ENCODE data around the gene NFKB2. TPM values are rescaled to one million over a fixed set of nuclear protein-coding genes. Genes with fewer than 3 reads are reported as not detected.

NFKB2 gene
- total RNA-seq, 1 donor from 2014 or later, result 15.1 TPM

DNA sequence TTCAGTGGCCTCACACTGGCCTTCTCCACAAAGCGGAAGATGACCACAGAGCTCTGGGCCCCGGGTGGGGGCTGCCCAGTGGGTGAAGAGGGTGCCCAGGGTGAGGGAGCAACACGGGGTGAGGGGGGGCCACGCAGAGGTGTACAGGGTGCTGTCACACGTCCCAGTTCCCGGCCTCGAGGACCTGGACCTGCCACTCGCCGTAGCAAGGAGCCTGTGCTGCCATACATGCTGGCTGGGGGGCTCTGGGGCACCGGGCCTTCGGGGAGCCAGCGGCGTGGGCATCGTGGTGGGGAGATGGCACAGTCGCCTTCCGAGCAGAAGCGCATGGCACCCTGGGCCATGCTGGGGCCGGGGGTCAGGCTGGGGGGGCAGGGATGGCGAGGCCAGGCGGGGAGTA lies 21.2 kb downstream of the NFKB2 start:
- ATAC-seq, result no peak
- peak; percentile 67 for DNase-seq (ENCODE audit: missing footprints)
- intact Hi-C loops (cut with DNase I), result no loop called here

DNA sequence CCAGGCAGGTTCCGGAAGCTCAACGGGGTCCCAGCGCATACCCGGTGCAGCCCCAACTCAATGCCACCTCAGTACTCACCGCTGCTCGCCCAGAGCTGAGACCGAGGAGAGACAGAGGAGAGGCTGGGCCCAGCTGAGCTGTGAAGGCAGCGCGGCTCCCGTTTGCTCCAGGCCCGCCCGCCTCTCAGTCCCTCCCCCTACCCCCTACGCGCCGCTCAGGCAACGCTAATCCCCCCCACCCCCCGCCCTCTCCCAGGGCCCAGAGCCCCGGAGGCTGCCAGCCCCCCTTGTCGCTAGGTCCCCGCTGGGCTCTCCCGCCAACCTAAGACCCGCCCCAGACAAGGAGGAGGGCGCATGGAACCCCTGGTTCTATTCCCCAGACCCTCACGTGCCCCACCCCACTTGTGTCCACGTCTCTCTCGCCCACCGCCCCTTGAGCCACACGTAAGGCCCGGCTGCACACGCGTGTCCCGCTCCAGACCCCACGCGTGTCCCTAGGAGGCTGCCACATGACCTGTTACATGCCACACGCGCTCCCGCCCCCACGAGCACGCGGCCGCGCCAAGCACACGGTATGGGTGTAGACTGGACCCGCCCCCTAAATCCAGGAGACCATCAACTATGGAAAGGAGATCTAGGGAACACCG lies 23.2 kb downstream of the NFKB2 start, which contains the start of gene PSD:
Gene PSD, minus strand, starts transcription at position 164 of the 647 bp plus-strand sequence. CDS start 1,747 bp downstream, outside the sequence.
- intact Hi-C loops (cut with DNase I), result no loop called here
- ATAC-seq (no peak), DNase-seq (ENCODE audit: missing footprints) (no peak)

DNA sequence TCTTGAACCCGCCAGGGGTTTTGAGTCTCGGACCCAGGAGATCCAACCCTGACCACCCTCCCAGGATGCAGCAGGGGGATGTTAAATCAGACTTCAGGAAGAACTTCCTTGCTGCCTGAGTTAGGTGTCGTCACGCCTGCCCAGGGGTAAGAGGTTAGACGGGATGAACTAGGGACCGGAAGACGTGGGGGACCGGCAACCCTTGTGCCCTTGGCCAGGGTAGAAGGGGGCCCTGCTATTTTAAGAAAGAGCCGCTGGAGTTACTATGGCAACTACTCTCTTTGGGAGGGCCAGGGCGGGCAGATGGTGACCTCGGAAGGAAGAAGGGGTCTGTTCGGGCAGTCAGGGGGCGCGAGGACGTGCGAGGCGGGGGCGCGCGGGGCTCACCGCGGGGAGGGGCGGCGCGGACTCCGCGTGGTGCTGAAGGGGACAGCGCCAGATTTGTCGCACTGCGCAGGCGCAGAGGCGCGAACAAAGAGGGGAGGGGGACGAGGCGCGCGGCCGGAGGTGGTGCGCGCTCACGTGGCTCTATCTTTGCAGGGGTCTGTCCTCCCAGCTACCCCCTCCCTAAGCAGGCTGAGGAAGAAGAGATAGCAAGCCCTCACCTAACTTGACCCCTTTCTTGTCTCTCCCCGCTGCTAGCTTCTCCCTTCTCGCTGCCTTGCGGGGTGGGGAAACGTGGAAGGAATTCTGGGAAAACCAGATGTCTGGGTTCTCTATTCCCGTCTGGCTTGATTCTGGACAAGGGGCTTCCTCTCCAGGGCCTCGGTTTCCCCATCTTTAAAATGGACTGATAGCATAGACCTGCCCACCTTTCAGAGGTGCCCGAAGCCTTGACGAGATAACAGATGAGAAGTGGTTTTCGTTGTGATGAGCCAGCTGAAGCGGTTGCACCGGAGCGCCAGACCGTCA lies 24.0 kb downstream of the NFKB2 start:
- intact Hi-C loops (cut with DNase I), result loop anchor here (2.0 kb wide), 1 partner anchor 25 kb away; the partner anchor contains the start of gene NFKB2
- DNase-seq (ENCODE audit: missing footprints) (no peak), ATAC-seq (no peak)

DNA sequence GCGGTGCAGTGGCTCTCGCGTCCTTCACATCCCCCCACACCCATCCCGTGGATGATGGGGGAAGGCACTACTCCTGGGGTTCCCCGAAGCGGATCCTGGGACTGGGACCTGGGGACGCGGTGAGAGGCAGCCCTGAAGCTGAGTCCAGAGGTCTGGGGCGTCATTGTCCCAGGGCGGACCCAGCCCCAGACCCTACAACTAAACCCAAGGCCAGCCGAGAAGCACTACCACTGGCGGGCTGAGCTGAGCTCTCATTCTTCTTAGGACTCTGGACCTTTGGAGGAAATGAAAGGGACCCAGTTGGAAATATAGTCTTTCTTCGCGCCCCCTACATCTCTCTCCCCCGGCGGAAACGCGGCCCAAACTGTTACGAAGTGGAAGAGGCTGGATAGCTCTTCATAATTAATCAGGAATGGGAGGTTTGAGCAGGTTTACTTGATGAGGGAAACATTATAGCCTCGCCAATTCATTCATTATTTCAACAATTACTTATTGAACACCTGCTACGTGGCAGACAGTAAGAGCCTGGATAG lies 24.7 kb downstream of the NFKB2 start:
- DNase-seq (ENCODE audit: missing footprints) (no peak), ATAC-seq (no peak)
- intact Hi-C loops (cut with DNase I), result loop anchor here (2.0 kb wide), 1 partner anchor 25 kb away; the partner anchor contains the start of gene NFKB2

DNA sequence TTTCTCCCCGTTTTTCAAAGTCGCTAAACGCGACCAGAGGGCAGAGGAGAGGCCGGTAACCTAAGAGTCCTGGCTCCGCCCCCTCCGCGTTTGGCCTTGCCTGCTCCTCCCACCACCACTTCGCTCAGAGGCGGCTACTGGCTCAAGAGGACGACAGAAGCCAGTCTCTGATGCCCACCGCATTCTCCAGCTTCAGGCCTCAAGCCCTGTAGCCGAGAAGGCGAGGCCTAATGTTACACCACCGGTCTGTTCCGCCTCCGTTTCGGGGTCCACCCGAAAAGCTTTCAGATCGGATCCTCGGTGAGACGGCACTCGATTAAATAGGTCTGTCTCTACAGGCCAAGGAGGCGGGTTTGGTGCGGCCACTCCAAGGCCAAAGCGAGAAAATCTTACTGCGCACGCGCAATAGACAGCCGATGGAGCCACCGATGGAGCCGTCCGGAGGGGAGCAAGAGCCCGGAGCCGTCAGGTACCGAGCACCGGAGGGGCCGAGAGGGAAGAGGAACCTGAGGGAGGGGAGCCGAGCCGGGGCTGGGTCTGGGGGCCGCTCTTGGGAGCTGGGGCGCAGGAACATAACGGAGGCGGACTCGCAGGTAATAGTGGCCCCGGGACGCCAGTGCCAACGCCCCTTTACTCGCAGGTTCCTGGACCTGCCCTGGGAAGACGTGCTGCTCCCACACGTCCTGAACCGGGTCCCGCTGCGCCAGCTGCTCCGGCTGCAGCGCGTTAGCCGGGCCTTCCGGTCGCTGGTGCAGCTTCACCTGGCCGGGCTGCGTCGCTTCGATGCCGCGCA lies 25.4 kb downstream of the NFKB2 start, which contains the start of gene FBXL15:
Gene FBXL15, plus strand, starts transcription at position 123 of the 793 bp plus-strand sequence. Its CDS starts 294 bp downstream, at position 417.
- DNase-seq (ENCODE audit: missing footprints) (peak; percentile 98), ATAC-seq (peak; percentile 93)
- intact Hi-C loops (cut with DNase I), result loop anchor here (2.0 kb wide), 1 partner anchor 26 kb away; the partner anchor contains the start of gene NFKB2

DNA sequence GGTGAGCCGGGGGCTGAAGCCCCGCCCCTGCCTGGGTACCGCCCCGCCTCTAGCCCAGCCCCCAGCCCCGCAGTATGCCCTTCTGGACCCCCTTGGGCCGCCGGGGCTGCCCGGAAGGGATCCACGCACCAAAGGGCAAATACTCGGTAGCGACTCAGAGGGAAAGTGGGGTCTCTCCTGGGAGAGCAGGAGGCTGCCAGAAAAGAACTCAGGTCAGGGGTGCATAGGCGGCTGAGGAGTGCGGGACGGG lies 25.9 kb downstream of the NFKB2 start:
- ATAC-seq (no peak), DNase-seq (ENCODE audit: missing footprints) (no peak)
- intact Hi-C loops (cut with DNase I), result loop anchor here (2.0 kb wide), 1 partner anchor 27 kb away; the partner anchor contains the start of gene NFKB2

DNA sequence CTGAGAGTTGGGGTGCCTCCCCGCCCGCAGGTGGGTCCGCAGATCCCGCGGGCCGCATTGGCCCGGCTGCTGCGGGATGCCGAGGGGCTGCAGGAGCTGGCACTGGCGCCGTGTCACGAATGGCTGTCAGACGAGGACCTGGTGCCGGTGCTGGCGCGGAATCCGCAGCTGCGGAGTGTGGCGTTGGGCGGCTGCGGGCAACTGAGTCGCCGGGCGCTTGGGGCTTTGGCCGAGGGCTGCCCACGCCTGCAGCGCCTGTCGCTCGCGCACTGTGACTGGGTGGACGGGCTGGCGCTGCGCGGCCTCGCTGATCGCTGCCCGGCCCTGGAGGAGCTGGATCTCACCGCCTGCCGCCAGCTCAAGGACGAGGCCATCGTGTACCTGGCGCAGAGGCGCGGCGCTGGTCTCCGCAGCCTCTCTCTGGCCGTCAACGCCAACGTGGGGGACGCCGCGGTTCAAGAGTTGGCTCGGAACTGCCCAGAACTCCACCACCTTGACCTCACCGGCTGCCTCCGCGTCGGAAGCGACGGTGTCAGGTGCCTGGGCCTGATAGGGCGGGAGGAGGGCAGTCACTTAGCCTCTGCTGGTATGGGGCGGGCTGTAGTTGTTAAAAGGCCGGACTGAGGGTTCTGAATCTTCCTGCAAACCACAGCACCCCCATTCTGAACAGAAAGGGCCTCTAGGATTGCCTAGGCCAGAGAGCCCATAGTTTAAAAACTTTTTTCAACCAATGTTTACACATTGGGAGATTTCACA lies 26.4 kb downstream of the NFKB2 start:
- intact Hi-C loops (cut with DNase I), result loop anchor here (1.0 to 2.0 kb wide), 2 partner anchors 10 to 27 kb away; partner anchors contain the start of genes CUEDC2 and NFKB2
- no peak for DNase-seq (ENCODE audit: missing footprints)
- peak; percentile 5 for ATAC-seq

DNA sequence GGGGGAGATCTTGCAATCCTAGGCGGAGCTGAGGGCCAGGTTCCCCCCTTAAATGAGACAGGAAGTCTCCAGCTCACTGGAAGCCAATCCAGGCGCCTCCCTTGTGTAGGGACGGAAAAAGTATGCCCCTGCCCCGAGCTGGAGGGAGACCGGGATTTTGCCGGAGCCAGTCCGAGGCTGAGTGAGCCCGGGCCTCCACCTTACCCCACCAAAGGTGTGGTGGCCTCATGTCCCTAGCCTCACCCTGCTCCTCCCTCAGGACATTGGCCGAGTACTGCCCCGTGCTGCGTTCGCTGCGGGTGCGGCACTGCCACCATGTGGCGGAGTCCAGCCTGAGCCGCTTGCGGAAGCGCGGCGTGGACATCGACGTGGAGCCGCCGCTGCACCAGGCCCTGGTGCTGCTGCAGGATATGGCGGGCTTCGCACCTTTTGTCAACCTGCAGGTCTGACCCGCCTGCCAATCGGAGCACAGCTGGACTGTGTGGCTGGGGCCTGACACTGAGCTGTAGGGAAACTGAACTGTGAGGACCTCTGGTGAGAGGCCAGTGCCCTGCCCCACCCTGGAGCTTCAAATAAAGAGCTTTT lies 27.1 kb downstream of the NFKB2 start:
- ATAC-seq (peak; percentile 54), DNase-seq (ENCODE audit: missing footprints) (peak; percentile 90)
- intact Hi-C loops (cut with DNase I), result loop anchor here (1.0 kb wide), 1 partner anchor 10 kb away; the partner anchor contains the start of gene CUEDC2

DNA sequence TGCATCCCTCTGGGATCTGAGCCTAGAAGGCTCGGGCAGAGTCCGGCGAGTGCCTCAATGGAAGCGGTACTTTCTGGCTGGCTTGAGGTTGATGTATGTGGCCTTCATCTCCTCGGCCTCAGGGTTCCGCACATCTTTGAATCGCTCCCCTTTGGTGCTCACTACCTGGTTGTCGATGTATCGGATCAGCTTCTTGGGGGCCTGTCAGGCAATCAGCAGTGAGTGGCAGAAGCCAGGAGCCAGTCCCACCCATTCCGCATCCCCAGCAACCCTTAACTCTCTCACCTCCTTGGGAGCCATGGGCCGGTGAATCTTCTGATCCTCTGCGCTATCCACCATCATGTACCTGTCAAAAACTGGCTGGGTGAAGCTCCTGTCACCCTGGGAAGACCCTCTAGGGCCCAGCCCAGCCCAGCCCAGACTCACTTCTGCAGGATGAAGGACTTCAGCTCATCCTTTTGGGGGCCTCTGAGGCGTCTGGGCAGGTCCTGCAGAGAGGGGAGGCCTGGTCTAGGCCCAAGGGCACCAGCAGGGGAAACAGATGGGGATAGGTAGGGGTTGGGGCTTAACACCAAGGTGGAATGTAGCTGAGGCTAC lies 28.0 kb downstream of the NFKB2 start:
- intact Hi-C loops (cut with DNase I), result no loop called here
- no peak for ATAC-seq
- DNase-seq (ENCODE audit: missing footprints), result no peak

DNA sequence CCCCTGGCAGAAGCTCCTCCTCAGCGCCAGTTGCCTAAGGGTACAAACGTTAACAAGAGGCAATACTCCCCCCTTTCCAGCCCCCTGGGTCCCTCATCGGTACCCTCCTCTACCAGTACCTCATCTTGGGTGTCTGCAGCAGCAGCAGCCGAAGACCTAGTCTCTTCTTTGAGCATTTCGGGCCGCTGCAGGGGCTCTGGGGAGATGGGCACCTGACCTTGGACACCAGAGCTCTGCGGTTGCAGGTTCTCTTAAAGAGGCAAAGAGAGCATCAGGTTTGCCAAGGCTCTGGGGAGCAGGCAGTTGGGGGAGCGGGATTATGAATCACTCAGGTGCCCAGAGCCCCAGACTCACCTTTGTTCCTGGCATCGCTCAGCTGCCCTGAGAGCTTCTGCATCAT lies 28.6 kb downstream of the NFKB2 start:
- DNase-seq (ENCODE audit: missing footprints) (no peak), ATAC-seq (no peak)
- intact Hi-C loops (cut with DNase I), result no loop called here

DNA sequence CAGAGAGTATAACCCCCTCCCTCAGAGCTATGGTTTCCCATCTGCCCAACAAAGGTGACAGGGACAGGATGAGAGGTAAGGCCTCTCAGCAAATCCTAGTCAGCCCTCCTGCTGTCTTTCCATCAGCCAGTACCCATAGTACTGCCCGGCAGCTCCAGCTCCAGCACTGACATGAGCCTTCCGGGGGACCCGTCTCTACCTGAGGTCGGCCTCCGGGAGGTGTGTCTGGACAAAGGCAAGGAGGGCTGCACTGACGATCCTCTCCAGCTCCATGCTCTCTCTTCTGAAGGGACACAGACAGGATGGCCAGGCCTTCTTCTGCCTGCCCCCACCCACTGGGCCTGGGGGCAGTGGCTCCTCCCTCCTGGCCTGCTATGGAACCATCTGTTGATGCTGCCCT lies 29.4 kb downstream of the NFKB2 start:
- ATAC-seq, result no peak
- intact Hi-C loops (cut with DNase I), result no loop called here
- no peak for DNase-seq (ENCODE audit: missing footprints)

DNA sequence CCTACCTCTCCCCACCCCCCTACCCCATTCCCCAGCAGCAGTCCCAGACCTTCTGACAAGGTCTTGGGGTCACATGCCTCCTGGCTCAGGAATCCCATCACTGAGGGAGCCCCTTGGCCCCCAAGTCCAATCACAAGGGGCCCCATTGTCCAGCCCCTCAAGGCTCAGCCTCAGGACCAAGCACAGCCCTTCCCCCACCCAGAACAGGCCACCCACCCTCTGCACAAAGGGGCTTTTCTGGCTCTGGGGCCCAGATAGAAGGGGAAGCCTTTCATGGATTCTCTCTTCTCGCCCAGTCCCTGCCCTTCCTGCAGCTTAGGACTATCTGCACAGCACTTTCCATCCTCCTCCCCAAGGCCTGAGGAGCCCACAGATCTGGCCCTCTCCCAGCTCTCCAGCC lies 29.9 kb downstream of the NFKB2 start:
- no peak for ATAC-seq
- intact Hi-C loops (cut with DNase I), result no loop called here
- DNase-seq (ENCODE audit: missing footprints), result no peak

DNA sequence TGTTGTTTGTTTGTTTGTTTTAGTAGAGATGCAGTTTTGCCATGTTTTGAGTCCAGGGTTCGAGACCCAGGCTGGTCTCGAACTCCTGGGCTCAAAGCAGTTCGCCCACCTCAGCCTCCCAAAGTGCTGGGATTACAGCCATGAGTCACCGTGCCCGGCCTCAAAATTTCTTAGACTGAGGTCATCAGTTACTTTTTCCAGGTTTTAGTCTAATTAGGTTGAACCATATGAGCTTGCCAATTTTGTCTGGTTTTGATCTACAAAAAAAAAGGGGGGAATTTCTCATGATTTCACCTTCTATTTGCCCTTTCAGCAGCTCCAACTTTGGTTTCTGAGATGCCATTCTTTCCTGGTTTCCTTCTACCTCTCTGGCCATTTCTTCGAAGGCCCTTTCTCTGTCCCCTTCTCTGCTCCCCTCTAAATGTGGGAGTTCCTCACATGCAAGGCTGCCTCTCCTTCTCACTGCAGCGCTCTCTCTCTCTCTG lies 31.3 kb downstream of the NFKB2 start:
- intact Hi-C loops (cut with DNase I), result no loop called here
- no peak for ATAC-seq
- DNase-seq (ENCODE audit: missing footprints), result no peak

DNA sequence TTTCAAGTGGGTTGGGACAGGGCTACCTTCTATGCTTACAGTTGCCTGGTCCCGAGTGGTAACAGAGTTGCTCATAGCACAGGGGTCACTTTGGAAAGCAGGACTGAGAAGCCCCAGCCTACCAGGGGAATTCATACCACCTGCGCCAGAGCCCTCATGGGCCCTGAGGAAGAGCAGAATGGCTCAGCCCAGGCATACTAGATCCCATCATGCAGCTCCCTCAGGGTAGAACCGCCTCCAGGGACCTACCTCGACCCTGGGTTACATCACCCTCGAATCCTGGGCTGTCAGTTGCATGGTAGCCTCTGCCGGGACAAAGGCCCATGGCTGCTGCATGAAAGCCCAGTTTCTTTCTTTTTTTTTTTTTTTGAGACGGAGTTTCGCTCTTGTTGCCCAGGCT lies 34.0 kb downstream of the NFKB2 start:
- intact Hi-C loops (cut with DNase I), result no loop called here
- ATAC-seq, result no peak
- DNase-seq (ENCODE audit: missing footprints), result no peak

DNA sequence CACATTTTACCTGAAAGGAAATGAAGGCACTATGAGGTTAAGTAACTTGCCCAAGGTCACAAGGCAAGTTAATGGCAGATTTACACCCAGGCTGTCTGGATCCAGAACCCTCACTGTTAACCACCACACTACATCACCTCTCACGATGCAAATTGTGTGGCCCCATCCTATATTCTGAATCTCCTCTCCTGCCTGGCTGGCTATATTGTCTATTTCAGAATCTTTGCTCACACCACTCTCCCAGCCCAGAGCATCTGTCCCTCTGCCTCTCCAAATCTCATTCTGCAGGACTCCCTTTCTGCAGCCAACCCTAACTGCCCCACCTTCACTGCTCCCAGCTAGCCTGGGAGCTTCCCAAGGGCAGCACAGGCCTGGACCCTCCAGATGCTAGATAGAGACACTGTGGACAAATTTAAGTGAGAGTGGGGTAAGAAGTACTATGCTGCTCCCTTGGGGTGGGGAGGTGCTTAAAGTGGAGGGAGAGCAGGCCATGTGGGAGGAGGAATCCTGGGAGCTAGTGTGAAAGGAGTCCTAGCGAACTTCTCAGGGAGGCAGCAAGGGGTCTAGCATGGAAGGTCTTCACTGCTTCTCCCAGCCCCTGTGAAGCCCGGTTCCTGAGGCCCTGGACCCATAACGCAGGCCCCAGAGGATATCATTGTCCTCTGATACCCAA lies 36.1 kb downstream of the NFKB2 start:
- ATAC-seq (peak; percentile 6), DNase-seq (ENCODE audit: missing footprints) (no peak)
- intact Hi-C loops (cut with DNase I), result loop anchor here (1.0 to 2.0 kb wide), 2 partner anchors 9 to 19 kb away; partner anchors contain the start of gene C10orf95

DNA sequence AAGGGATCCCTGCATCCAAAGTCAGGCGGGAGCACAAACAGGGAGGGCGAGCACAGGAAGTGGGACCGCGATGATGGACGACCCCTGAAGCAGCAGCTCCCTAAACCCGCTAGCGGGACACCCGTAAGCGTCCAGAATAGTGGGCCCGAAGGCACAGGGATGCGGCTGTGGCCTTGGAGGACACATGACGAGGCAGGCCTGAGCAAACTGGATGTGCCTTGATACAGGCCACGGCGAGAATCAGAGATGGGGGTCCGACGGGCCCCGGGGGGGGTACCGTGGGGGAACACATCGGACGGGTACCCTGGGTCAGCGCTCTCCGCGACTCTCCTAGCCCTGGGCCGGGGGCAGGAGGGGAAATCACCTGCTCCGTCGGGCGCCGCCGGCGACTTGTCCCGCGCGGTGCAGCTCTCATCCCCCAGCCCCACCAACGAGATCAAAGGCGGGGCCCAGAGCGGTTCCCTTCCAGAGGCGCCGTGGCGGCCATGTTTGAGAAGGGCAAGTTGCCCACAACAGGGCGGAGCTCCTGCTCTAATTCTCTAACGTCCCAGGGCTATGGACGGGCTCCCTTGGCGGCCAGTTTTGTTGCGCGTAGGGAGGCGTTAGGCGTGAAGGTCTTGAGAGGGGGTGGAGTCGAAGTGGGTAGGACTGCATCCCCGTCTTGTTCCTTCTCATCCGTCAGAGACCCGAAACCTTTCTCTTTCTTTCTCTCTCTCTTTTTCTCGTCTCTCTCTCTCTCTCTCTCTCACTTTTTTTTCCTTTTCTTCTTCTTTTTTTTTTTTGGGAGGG lies 36.9 kb downstream of the NFKB2 start, which contains the start of gene CUEDC2:
Gene CUEDC2, minus strand, starts transcription at position 413 of the 789 bp plus-strand sequence. CDS start 7,386 bp downstream, outside the sequence.
- intact Hi-C loops (cut with DNase I), result loop anchor here (1.0 to 2.0 kb wide), 2 partner anchors 10 to 18 kb away; partner anchors contain the start of gene C10orf95
- peak; percentile 98 for DNase-seq (ENCODE audit: missing footprints)
- ATAC-seq, result peak; percentile 96

Data from Right ventricle myocardium inferior (tissue), 1 donor.